ENCODE data around the gene FCN1.

The FCN1 gene

GRCh38 chr9:134942788-134943184 is 25.1 kb upstream of the FCN1 start:
- no peak overlapping the region for H3K9ac ChIP-seq (ENCODE audit: low read length)
- peaks cover 9% of the 10 kb centered on the region; the same call in 1 of the 2 replicates for H3K27me3 ChIP-seq (ENCODE audit: control insufficient read depth, insufficient read depth, low read length)
- H3K36me3 ChIP-seq (ENCODE audit: control insufficient read depth, insufficient read depth, low read length), result no peaks in the 10 kb centered on the region
- H3K27ac ChIP-seq (ENCODE audit: low read depth, low read length), result no peak overlapping the region
- H3K4me1 ChIP-seq (ENCODE audit: control insufficient read depth, insufficient read depth, low read length), result peaks cover 5% of the 10 kb centered on the region; the same call in 1 of the 2 replicates
- H3K9me3 ChIP-seq (ENCODE audit: control insufficient read depth, insufficient read depth, low read depth, low read length), result 0 out of 2 replicates have a peak, but pooled peaks cover 2% of the 10 kb centered on the region
- H3K4me3 ChIP-seq (ENCODE audit: low read depth, low read length), result no peak overlapping the region

GRCh38 chr9:134942011-134942787 is 24.5 kb upstream of the FCN1 start:
- Histone ChIP-seq H3K4me3 (ENCODE audit: low read depth, low read length) (no peak overlapping the region), H3K27me3 (ENCODE audit: control insufficient read depth, insufficient read depth, low read length) (peaks cover 9% of the 10 kb centered on the region; the same call in 1 of the 2 replicates), H3K9me3 (ENCODE audit: control insufficient read depth, insufficient read depth, low read depth, low read length) (0 out of 2 replicates have a peak, but pooled peaks cover 2% of the 10 kb centered on the region), H3K9ac (ENCODE audit: low read length) (no peak overlapping the region), H3K36me3 (ENCODE audit: control insufficient read depth, insufficient read depth, low read length) (no peaks in the 10 kb centered on the region), H3K4me1 (ENCODE audit: control insufficient read depth, insufficient read depth, low read length) (peaks cover 5% of the 10 kb centered on the region; the same call in 1 of the 2 replicates), H3K27ac (ENCODE audit: low read depth, low read length) (no peak overlapping the region)

GRCh38 chr9:134940236-134941208 is 22.8 kb upstream of the FCN1 start:
- H3K4me1 ChIP-seq (ENCODE audit: control insufficient read depth, insufficient read depth, low read length), result peaks cover 5% of the 10 kb centered on the region; the same call in 1 of the 2 replicates
- no peaks in the 10 kb centered on the region for H3K36me3 ChIP-seq (ENCODE audit: control insufficient read depth, insufficient read depth, low read length)
- H3K9ac ChIP-seq (ENCODE audit: low read length), result no peak overlapping the region
- H3K9me3 ChIP-seq (ENCODE audit: control insufficient read depth, insufficient read depth, low read depth, low read length), result no peaks in the 10 kb centered on the region
- H3K4me3 ChIP-seq (ENCODE audit: low read depth, low read length), result no peak overlapping the region
- no peak overlapping the region for H3K27ac ChIP-seq (ENCODE audit: low read depth, low read length)
- peaks cover 9% of the 10 kb centered on the region; the same call in 1 of the 2 replicates for H3K27me3 ChIP-seq (ENCODE audit: control insufficient read depth, insufficient read depth, low read length)

- H3K27me3 ChIP-seq (ENCODE audit: control insufficient read depth, insufficient read depth, low read length), result peaks cover 9% of the 10 kb centered on the region; the same call in 1 of the 2 replicates
- H3K27ac ChIP-seq (ENCODE audit: low read depth, low read length), result no peak overlapping the region
- H3K4me3 ChIP-seq (ENCODE audit: low read depth, low read length), result no peak overlapping the region
- H3K9me3 ChIP-seq (ENCODE audit: control insufficient read depth, insufficient read depth, low read depth, low read length), result no peaks in the 10 kb centered on the region
- peaks cover 3% of the 10 kb centered on the region; the same call in 1 of the 2 replicates for H3K4me1 ChIP-seq (ENCODE audit: control insufficient read depth, insufficient read depth, low read length)
- no peak overlapping the region for H3K9ac ChIP-seq (ENCODE audit: low read length)
- no peaks in the 10 kb centered on the region for H3K36me3 ChIP-seq (ENCODE audit: control insufficient read depth, insufficient read depth, low read length)
Measured at GRCh38 chr9:134939836-134940235, 22.1 kb upstream of the FCN1 start.

- Histone ChIP-seq H3K9me3 (ENCODE audit: control insufficient read depth, insufficient read depth, low read depth, low read length) (no peaks in the 10 kb centered on the region), H3K27ac (ENCODE audit: low read depth, low read length) (no peak overlapping the region), H3K36me3 (ENCODE audit: control insufficient read depth, insufficient read depth, low read length) (no peaks in the 10 kb centered on the region), H3K4me3 (ENCODE audit: low read depth, low read length) (no peak overlapping the region), H3K4me1 (ENCODE audit: control insufficient read depth, insufficient read depth, low read length) (no peaks in the 10 kb centered on the region), H3K27me3 (ENCODE audit: control insufficient read depth, insufficient read depth, low read length) (peaks cover 9% of the 10 kb centered on the region; the same call in 1 of the 2 replicates), H3K9ac (ENCODE audit: low read length) (no peak overlapping the region)
Measured at GRCh38 chr9:134939080-134939733, 21.5 kb upstream of the FCN1 start.

GRCh38 chr9:134938346-134939079 is 20.8 kb upstream of the FCN1 start:
- Histone ChIP-seq H3K4me3 (ENCODE audit: low read depth, low read length) (no peak overlapping the region), H3K4me1 (ENCODE audit: control insufficient read depth, insufficient read depth, low read length) (no peaks in the 10 kb centered on the region), H3K27me3 (ENCODE audit: control insufficient read depth, insufficient read depth, low read length) (peaks cover 5% of the 10 kb centered on the region; the same call in 1 of the 2 replicates), H3K27ac (ENCODE audit: low read depth, low read length) (no peak overlapping the region), H3K9me3 (ENCODE audit: control insufficient read depth, insufficient read depth, low read depth, low read length) (no peaks in the 10 kb centered on the region), H3K9ac (ENCODE audit: low read length) (no peak overlapping the region), H3K36me3 (ENCODE audit: control insufficient read depth, insufficient read depth, low read length) (no peaks in the 10 kb centered on the region)

- Histone ChIP-seq H3K9ac (ENCODE audit: low read length) (no peak overlapping the region), H3K27me3 (ENCODE audit: control insufficient read depth, insufficient read depth, low read length) (no peaks in the 10 kb centered on the region; the same call in 1 of the 2 replicates), H3K27ac (ENCODE audit: low read depth, low read length) (no peak overlapping the region), H3K4me3 (ENCODE audit: low read depth, low read length) (no peak overlapping the region), H3K9me3 (ENCODE audit: control insufficient read depth, insufficient read depth, low read depth, low read length) (no peaks in the 10 kb centered on the region), H3K36me3 (ENCODE audit: control insufficient read depth, insufficient read depth, low read length) (no peaks in the 10 kb centered on the region), H3K4me1 (ENCODE audit: control insufficient read depth, insufficient read depth, low read length) (no peaks in the 10 kb centered on the region)
Measured at GRCh38 chr9:134937566-134938345, 20.0 kb upstream of the FCN1 start.

- no peaks in the 10 kb centered on the region for H3K4me1 ChIP-seq (ENCODE audit: control insufficient read depth, insufficient read depth, low read length)
- H3K9me3 ChIP-seq (ENCODE audit: control insufficient read depth, insufficient read depth, low read depth, low read length), result no peaks in the 10 kb centered on the region
- no peaks in the 10 kb centered on the region for H3K36me3 ChIP-seq (ENCODE audit: control insufficient read depth, insufficient read depth, low read length)
- no peak overlapping the region for H3K27ac ChIP-seq (ENCODE audit: low read depth, low read length)
- no peak overlapping the region for H3K4me3 ChIP-seq (ENCODE audit: low read depth, low read length)
- no peaks in the 10 kb centered on the region; the same call in 1 of the 2 replicates for H3K27me3 ChIP-seq (ENCODE audit: control insufficient read depth, insufficient read depth, low read length)
- no peak overlapping the region for H3K9ac ChIP-seq (ENCODE audit: low read length)
Measured at GRCh38 chr9:134937164-134937555, 19.4 kb upstream of the FCN1 start.

- no peak overlapping the region for H3K4me3 ChIP-seq (ENCODE audit: low read depth, low read length)
- no peak overlapping the region for H3K9ac ChIP-seq (ENCODE audit: low read length)
- no peaks in the 10 kb centered on the region for H3K4me1 ChIP-seq (ENCODE audit: control insufficient read depth, insufficient read depth, low read length)
- no peaks in the 10 kb centered on the region; the same call in 1 of the 2 replicates for H3K27me3 ChIP-seq (ENCODE audit: control insufficient read depth, insufficient read depth, low read length)
- H3K9me3 ChIP-seq (ENCODE audit: control insufficient read depth, insufficient read depth, low read depth, low read length), result no peaks in the 10 kb centered on the region
- no peak overlapping the region for H3K27ac ChIP-seq (ENCODE audit: low read depth, low read length)
- no peaks in the 10 kb centered on the region for H3K36me3 ChIP-seq (ENCODE audit: control insufficient read depth, insufficient read depth, low read length)
Measured at GRCh38 chr9:134936346-134937163, 18.8 kb upstream of the FCN1 start.
